T-cell (primary cell): ENCODE results near the gene ZNF586. TPM values are rescaled to one million over a fixed set of nuclear protein-coding genes. Genes with fewer than 3 reads are reported as not detected.
"Not testable (repeated sequence)": the region's sequence is repeated elsewhere in the genome, so short reads cannot be mapped to it uniquely, and the experiment has no call there.

Source experiments
- ATAC-seq, 4 experiments: fragments of 200-7000 bp in 3 of 4; fragments of 150-1000 bp in 1 of 4; cut with Tn5 transposase; replicated peaks in 1 of 4; 1 replicate in 3 of 4; 2 replicates in 1 of 4; pipeline ENCODE4 v1.10.0; 2021; ENCODE audit warnings: moderate library complexity in 3 of 4, mild to moderate bottlenecking in 2 of 4, moderate number of reproducible peaks in 1 of 4
- CTCF ChIA-PET, 2 donors: fragments of 300-600 bp; sonication (Branson Sonifier 250); formaldehyde crosslinking; loops; one replicate each; lab custom pipeline; 2022; ENCODE audit warnings: antibody characterized with exemption in 2 of 2; lab: Charles Lee
- POLR2A ChIA-PET, 2 donors: fragments of 300-600 bp; sonication (Branson Sonifier 250); formaldehyde crosslinking; loops; one replicate each; lab custom pipeline; 2022; ENCODE audit warnings: antibody characterized with exemption in 2 of 2; lab: Charles Lee
- DNase-seq, 35 experiments: peaks; one replicate each; pipeline versions ENCODE4 v3.0.0 to v3.0.0-alpha.2; 2013 to 2023
- H3K27ac ChIP-seq: one replicate; pipeline ENCODE4 v1.5.1; 2013; ENCODE audit warnings: low read length
- H3K27me3 ChIP-seq, 2 experiments: replicated peaks in 1 of 2; 1 replicate in 1 of 2; 2 replicates in 1 of 2; pipeline versions ENCODE4 v1.6.1 to v1.7.0; 2013; ENCODE audit warnings: low read length in 1 of 2, mixed read lengths in 1 of 2; ENCODE audit not compliant: control insufficient read depth in 2 of 2, insufficient read depth in 2 of 2; ENCODE audit errors: extremely low read depth in 1 of 2
- H3K36me3 ChIP-seq, 2 donors: 1 replicate in 1 of 2; 2 replicates in 1 of 2; pipeline versions ENCODE4 v1.6.1 to v1.7.0; 2013; ENCODE audit warnings: low read length in 1 of 2; ENCODE audit not compliant: control insufficient read depth in 2 of 2, insufficient read depth in 1 of 2; ENCODE audit errors: extremely low read depth in 1 of 2
- H3K4me1 ChIP-seq, 2 experiments: 1 replicate in 1 of 2; 2 replicates in 1 of 2; pipeline versions ENCODE4 v1.6.1 to v1.7.0; 2013; ENCODE audit warnings: low read length in 2 of 2, mixed read lengths in 1 of 2; ENCODE audit not compliant: insufficient read depth in 2 of 2, control insufficient read depth in 1 of 2; ENCODE audit errors: extremely low read depth in 1 of 2
- H3K4me3 ChIP-seq, 2 donors: 1 replicate in 1 of 2; 2 replicates in 1 of 2; pipeline versions ENCODE4 v1.5.1 to v1.7.0; 2013; ENCODE audit warnings: mild to moderate bottlenecking in 2 of 2, low read length in 1 of 2, moderate library complexity in 1 of 2; ENCODE audit not compliant: control insufficient read depth in 1 of 2; ENCODE audit errors: extremely low read depth in 1 of 2
- H3K9me3 ChIP-seq: 2 replicates; pipeline ENCODE4 v1.7.0; 2013
- H3K27ac Mint-ChIP-seq, 2 donors: one replicate each; pipeline ENCODE4 v1.8.0; 2020 to 2021; ENCODE audit warnings: mild to moderate bottlenecking in 2 of 2, mixed read lengths in 2 of 2
- H3K27me3 Mint-ChIP-seq, 2 donors: one replicate each; pipeline ENCODE4 v1.8.0; 2021 to 2022; ENCODE audit warnings: mixed read lengths in 2 of 2
- H3K36me3 Mint-ChIP-seq: one replicate; pipeline ENCODE4 v1.8.0; 2021; ENCODE audit warnings: mixed read lengths
- H3K4me1 Mint-ChIP-seq, 3 donors: one replicate each; pipeline ENCODE4 v1.8.0; 2020 to 2022; ENCODE audit warnings: mixed read lengths in 3 of 3, mild to moderate bottlenecking in 1 of 3
- H3K4me3 Mint-ChIP-seq, 3 donors: one replicate each; pipeline ENCODE4 v1.8.0; 2020 to 2022; ENCODE audit warnings: mild to moderate bottlenecking in 3 of 3, mixed read lengths in 3 of 3, moderate library complexity in 3 of 3
- H3K9me3 Mint-ChIP-seq, 3 donors: one replicate each; pipeline ENCODE4 v1.8.0; 2020 to 2022; ENCODE audit warnings: mixed read lengths in 3 of 3
- WGBS: methylation state at CpG from one replicate; pipeline ENCODE4 v1.1.5; 2013; ENCODE audit warnings: missing lambda C conversion rate; ENCODE audit not compliant: insufficient coverage; 5-methylcytosine and 5-hydroxymethylcytosine counted together
- total RNA-seq, 35 experiments: library from RNA in 6 of 35; stranded (reverse) in 6 of 35; fragments of 120-200 nt in 1 of 35; gene quantifications; one replicate each; pipeline versions ENCODE4 v1.2.1 to v1.2.4 and lab custom pipeline; 2013 to 2026

The ZNF586 gene
- total RNA-seq, 5 donors from 2014 or later (not counting 1 experiment from before 2014, with no cell fraction given), result 34.0 to 46.9 (median 40.1) TPM

DNA sequence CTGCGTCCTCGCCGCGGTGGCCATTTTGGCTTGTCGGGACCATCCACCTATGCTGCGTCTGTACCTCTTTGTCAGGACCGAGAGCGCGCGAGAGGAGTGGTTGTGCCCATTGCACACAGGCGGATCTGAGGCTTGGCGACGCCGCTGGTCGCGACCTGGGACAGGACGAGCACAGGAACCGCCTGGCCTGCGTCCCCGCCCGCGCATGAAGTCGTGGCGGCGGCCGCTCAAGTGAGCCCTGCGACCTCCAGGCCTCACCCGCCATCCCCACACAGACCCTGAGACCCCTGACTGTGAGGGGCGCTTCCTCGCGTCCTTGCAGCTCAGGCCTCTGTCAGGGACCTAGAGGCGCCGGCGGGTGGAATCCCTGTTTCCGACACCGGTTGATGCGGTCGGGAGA is 16.8 kb downstream of the ZNF586 start:
- Histone ChIP-seq H3K36me3 (peaks cover 6 to 8% of the 10 kb centered on the region in 2 donors), H3K4me3 (peak overlapping the region in 1 of 2 donors; percentile 35), H3K4me1 (no peaks in the 10 kb centered on the region), H3K27ac (no peak overlapping the region), H3K27me3 (no peaks in the 10 kb centered on the region), H3K9me3 (peaks cover 10% of the 10 kb centered on the region)
- H3K27me3 Mint-ChIP-seq, result no peaks in the 10 kb centered on the region
- ATAC-seq (no peak), DNase-seq (no peak)
- ChIA-PET CTCF (no interaction called here), POLR2A (no interaction called here)
- H3K4me3 Mint-ChIP-seq, result no peak overlapping the region
- peaks cover 18 to 36% (median 34%) of the 10 kb centered on the region in 3 donors for H3K9me3 Mint-ChIP-seq
- H3K36me3 Mint-ChIP-seq, result peaks cover 67% of the 10 kb centered on the region
- peaks cover 0 to 4% (median 3%) of the 10 kb centered on the region in 3 donors for H3K4me1 Mint-ChIP-seq
- H3K27ac Mint-ChIP-seq, result no peak overlapping the region
- WGBS, result 97% methylated on average over 38 of the region's 38 CpGs

DNA sequence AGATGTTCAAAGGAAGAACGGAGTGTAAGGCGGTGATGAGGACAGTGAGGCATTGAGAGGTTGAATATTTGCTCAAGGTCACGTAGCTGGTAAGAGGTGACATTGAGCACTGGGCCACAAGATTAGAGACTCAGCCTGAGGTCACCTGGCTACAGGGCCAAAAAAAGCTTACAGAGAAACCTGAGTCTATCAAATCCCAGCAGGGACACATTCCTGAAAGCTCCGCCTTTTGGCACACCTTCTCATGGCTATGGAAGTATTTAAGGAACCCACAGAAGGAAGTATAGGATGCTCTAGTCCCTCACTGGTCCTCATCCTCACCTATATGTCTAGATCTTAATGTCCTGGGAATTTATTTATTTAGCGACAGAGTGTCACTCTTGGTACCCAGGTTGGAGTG is 17.4 kb downstream of the ZNF586 start:
- no peak overlapping the region for H3K4me3 Mint-ChIP-seq
- WGBS, result 90% methylated on average over 4 of the region's 5 CpGs
- H3K4me3 ChIP-seq, result no peak overlapping the region
- H3K9me3 Mint-ChIP-seq, result peaks cover 18 to 35% (median 33%) of the 10 kb centered on the region in 3 donors
- H3K27me3 ChIP-seq, result no peaks in the 10 kb centered on the region
- POLR2A ChIA-PET, result no interaction called here
- no peaks in the 10 kb centered on the region for H3K27me3 Mint-ChIP-seq
- ATAC-seq (no peak), DNase-seq (no peak)
- no peak overlapping the region for H3K27ac Mint-ChIP-seq
- peaks cover 69% of the 10 kb centered on the region for H3K36me3 Mint-ChIP-seq
- no peak overlapping the region for H3K27ac ChIP-seq
- H3K4me1 Mint-ChIP-seq, result peaks cover 0 to 4% (median 3%) of the 10 kb centered on the region in 3 donors
- H3K36me3 ChIP-seq, result peaks cover 6 to 9% of the 10 kb centered on the region in 2 donors
- no peaks in the 10 kb centered on the region for H3K4me1 ChIP-seq
- CTCF ChIA-PET, result no interaction called here
- peaks cover 8% of the 10 kb centered on the region for H3K9me3 ChIP-seq

DNA sequence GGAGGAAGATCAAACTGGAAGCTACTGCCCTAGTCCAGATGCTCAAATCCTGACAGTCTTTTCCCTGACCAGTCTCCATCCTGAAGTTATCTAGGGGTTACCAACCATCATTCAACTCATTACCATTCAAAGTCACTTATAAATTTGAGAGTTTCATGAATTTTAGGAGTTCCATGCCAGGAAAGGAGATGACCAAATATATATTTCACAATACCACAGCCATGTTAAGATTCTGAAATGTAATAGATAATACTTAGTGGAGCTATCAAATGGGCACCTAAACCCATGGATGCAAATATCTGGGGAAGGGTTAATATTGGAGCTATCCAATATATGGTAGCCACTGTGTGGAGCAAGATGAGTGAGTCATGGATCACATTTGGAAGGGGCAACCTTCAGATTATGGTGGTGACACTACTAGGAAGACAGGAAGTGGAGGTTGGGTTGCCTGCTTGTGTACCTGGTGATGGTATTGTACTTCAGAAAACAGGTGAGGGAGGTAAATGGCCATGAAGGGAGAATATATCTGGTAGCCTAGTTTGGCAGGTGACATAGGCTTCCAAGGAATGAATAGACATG is 18.7 kb downstream of the ZNF586 start:
- no peak overlapping the region for H3K27ac Mint-ChIP-seq
- CTCF ChIA-PET, result no interaction called here
- H3K9me3 Mint-ChIP-seq, result peaks cover 18 to 36% (median 35%) of the 10 kb centered on the region in 3 donors

DNA sequence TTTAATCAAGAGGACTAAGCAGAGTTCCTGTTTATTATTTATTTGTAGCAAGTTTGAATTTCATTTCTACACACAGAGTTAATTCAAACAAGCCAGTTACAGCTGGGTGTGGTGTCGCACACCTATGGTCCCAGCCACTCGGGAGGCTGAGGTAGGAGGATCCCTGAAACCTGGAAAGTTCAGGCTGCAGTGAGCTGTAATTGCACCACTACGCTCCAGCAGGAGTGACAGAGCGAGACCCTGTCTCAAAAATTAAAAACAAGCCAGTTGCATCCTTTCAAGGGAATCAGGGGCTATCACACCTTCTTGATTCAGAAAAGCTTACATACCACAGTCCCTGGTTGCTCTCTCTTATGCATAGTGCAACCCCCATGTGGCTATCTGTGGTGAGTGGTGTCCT is 19.8 kb downstream of the ZNF586 start:
- Histone ChIP-seq H3K36me3 (peaks cover 6 to 14% of the 10 kb centered on the region in 2 donors), H3K9me3 (peaks cover 8% of the 10 kb centered on the region), H3K27ac (no peak overlapping the region), H3K4me1 (no peaks in the 10 kb centered on the region), H3K27me3 (no peaks in the 10 kb centered on the region), H3K4me3 (no peak overlapping the region)
- ATAC-seq, result no peak
- H3K27me3 Mint-ChIP-seq, result no peaks in the 10 kb centered on the region
- peaks cover 76% of the 10 kb centered on the region for H3K36me3 Mint-ChIP-seq
- ChIA-PET POLR2A (no interaction called here), CTCF (no interaction called here)
- 90% methylated on average over 3 of the region's 4 CpGs for WGBS
- H3K4me1 Mint-ChIP-seq, result peaks cover 0 to 4% (median 3%) of the 10 kb centered on the region in 3 donors
- H3K9me3 Mint-ChIP-seq, result peaks cover 18 to 36% (median 35%) of the 10 kb centered on the region in 3 donors
- DNase-seq, result no peak
- no peak overlapping the region for H3K27ac Mint-ChIP-seq
- H3K4me3 Mint-ChIP-seq, result no peak overlapping the region

More for the DNA sequence above, 18.7 kb downstream of the ZNF586 start:
- Mint-ChIP-seq H3K36me3 (peaks cover 70% of the 10 kb centered on the region), H3K4me3 (no peak overlapping the region), H3K4me1 (peaks cover 0 to 4% (median 3%) of the 10 kb centered on the region in 3 donors), H3K27me3 (no peaks in the 10 kb centered on the region)
- Histone ChIP-seq H3K4me1 (no peaks in the 10 kb centered on the region), H3K27ac (no peak overlapping the region), H3K27me3 (no peaks in the 10 kb centered on the region), H3K36me3 (peaks cover 6 to 14% of the 10 kb centered on the region in 2 donors), H3K4me3 (no peak overlapping the region), H3K9me3 (peaks cover 8% of the 10 kb centered on the region)
- DNase-seq (no peak), ATAC-seq (no peak)
- POLR2A ChIA-PET, result no interaction called here

DNA sequence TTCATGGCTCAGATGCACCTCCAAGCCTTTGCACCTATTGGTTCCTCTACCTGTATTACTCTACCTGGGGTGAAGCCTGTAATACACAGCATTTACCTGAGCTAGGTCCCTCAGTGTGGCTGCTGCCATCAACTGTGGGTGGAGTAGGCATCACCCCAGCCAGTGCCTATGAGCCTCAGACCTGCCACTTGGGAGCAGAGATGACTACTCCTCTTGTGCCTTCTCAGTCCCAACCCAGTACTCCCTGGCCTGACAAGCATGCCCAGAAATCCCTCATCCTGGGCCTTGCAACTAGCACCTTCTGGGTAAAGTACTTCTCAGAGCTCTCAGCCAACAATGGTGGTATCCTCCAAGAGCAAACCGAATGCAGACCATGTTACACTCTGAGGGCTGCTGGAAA is 27.1 kb downstream of the ZNF586 start:
- H3K27me3 Mint-ChIP-seq, POLR2A ChIA-PET, H3K27ac ChIP-seq, H3K4me3 ChIP-seq, ATAC-seq, DNase-seq, H3K4me3 Mint-ChIP-seq, H3K9me3 ChIP-seq, H3K27me3 ChIP-seq, CTCF ChIA-PET, H3K27ac Mint-ChIP-seq, H3K4me1 ChIP-seq: not testable (repeated sequence)
- peaks cover 59% of the 10 kb centered on the region for H3K36me3 Mint-ChIP-seq
- WGBS, result no CpG with 5 or more reads among the region's 1 CpG
- peaks cover 0 to 12% (median 3%) of the 10 kb centered on the region in 3 donors for H3K9me3 Mint-ChIP-seq
- peaks cover 5 to 26% of the 10 kb centered on the region in 2 donors for H3K36me3 ChIP-seq
- peaks cover 3 to 12% (median 6%) of the 10 kb centered on the region in 3 donors for H3K4me1 Mint-ChIP-seq

DNA sequence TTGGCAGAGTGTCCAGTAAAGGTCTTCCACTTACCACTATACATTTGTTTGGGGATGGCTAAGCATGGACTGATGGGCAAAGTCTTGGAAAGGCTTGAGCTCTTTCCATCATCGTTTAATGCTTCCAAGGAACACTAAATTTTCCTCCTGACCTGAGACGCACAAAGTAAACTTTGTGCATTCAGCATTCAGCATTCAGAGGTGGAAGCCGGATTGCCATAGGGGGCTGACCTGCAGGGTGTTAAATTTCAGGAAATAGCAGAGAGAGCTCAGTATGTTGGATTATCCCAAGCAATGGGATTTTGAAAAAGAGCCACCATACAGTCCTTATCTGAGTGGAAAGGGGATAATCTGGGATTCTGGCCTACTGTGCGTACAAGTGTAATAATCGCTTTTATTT is 31.2 kb downstream of the ZNF586 start:
- Histone ChIP-seq H3K4me1 (peaks cover 10 to 13% of the 10 kb centered on the region in 2 experiments), H3K9me3 (no peaks in the 10 kb centered on the region), H3K36me3 (peaks cover 0 to 11% of the 10 kb centered on the region in 2 donors), H3K27ac (no peak overlapping the region), H3K27me3 (no peaks in the 10 kb centered on the region), H3K4me3 (no peak overlapping the region)
- no peaks in the 10 kb centered on the region for H3K27me3 Mint-ChIP-seq
- DNase-seq (no peak), ATAC-seq (no peak)
- H3K36me3 Mint-ChIP-seq, result peaks cover 38% of the 10 kb centered on the region
- no peak overlapping the region for H3K4me3 Mint-ChIP-seq
- peaks cover 22 to 30% (median 27%) of the 10 kb centered on the region in 3 donors for H3K4me1 Mint-ChIP-seq
- WGBS, result 94% methylated on average over 3 of the region's 5 CpGs
- ChIA-PET CTCF (no interaction called here), POLR2A (interaction anchor here in 1 of 2 donors (0.6 kb wide), 1 partner anchor 11 kb away, joined by 5 read pairs; no protein-coding TSS in a partner anchor)
- no peak overlapping the region for H3K27ac Mint-ChIP-seq
- peaks cover 0 to 5% (median 0%) of the 10 kb centered on the region in 3 donors for H3K9me3 Mint-ChIP-seq
